Epithelial cell of esophagus (primary cell): Measurements from ENCODE around the gene THADA.
"Not testable (repeated sequence)": the region's sequence is repeated elsewhere in the genome, so short reads cannot be mapped to it uniquely, and the experiment has no call there.

Source experiments
- DNase-seq: peaks from one replicate; pipeline ENCODE4 v3.0.0; 2010; ENCODE audit warnings: low read depth
- H3K4me3 ChIP-seq: 2 replicates; pipeline ENCODE4 v1.5.1; 2011; ENCODE audit warnings: mild to moderate bottlenecking, low read length, control low read depth
- TF ChIP-seq, protein P1 (sequence below): IDR thresholded peaks from 2 replicates; pipeline ENCODE4 v1.5.1; 2011; ENCODE audit warnings: low read depth, mild to moderate bottlenecking, low read length, control low read depth, inconsistent platforms; ENCODE audit not compliant: insufficient read depth; ENCODE audit errors: missing control alignments

THADA gene

GRCh38 chr2:43553341-43553855, 42.4 kb downstream of the THADA start:
- H3K4me3 ChIP-seq: no peak overlapping the region
- TF ChIP-seq, protein P1, sequence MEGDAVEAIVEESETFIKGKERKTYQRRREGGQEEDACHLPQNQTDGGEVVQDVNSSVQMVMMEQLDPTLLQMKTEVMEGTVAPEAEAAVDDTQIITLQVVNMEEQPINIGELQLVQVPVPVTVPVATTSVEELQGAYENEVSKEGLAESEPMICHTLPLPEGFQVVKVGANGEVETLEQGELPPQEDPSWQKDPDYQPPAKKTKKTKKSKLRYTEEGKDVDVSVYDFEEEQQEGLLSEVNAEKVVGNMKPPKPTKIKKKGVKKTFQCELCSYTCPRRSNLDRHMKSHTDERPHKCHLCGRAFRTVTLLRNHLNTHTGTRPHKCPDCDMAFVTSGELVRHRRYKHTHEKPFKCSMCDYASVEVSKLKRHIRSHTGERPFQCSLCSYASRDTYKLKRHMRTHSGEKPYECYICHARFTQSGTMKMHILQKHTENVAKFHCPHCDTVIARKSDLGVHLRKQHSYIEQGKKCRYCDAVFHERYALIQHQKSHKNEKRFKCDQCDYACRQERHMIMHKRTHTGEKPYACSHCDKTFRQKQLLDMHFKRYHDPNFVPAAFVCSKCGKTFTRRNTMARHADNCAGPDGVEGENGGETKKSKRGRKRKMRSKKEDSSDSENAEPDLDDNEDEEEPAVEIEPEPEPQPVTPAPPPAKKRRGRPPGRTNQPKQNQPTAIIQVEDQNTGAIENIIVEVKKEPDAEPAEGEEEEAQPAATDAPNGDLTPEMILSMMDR: no peak
- DNase-seq: no peak

DNA sequence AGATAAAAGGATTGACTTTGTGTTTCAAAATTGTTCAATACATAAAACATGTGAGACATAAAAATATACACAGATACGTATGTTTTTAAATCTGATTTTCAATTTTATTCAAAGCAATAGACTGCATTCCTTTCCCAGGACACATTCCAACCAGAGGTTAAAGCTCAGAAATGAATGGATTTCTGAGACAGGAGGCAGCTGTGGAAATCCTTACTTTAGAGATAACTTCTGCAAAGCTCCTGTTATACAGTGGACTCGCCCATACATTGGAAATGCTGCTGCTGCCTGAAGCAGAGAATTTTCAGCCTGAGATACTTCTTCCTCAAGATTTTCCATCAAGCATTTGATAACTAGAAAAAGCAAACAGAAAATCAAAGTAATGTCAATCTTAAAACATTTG, 43.8 kb downstream of the THADA start:
- DNase-seq: no peak
- TF ChIP-seq, protein P1: no peak
- H3K4me3 ChIP-seq: no peak overlapping the region

GRCh38 chr2:43548381-43548780, 47.5 kb downstream of the THADA start:
- not testable (repeated sequence) for H3K4me3 ChIP-seq, DNase-seq

- TF ChIP-seq, protein P1: peak; percentile 41
- peak; percentile 64 for DNase-seq
- no peak overlapping the region for H3K4me3 ChIP-seq
These were observed 53.4 kb downstream of the THADA start for GRCh38 chr2:43542285-43542933.

GRCh38 chr2:43541165-43541564, 54.7 kb downstream of the THADA start:
- TF ChIP-seq, protein P1: no peak
- H3K4me3 ChIP-seq: no peak overlapping the region
- peak; percentile 96 for DNase-seq

- TF ChIP-seq, protein P1: no peak
- peak; percentile 97 for DNase-seq
- H3K4me3 ChIP-seq: no peak overlapping the region
These were observed 55.6 kb downstream of the THADA start for GRCh38 chr2:43540021-43540779.

- DNase-seq: no peak
- TF ChIP-seq, protein P1: no peak
- H3K4me3 ChIP-seq: no peak overlapping the region
These were observed 56.4 kb downstream of the THADA start for GRCh38 chr2:43539436-43539835.
